ENCODE measurements around the gene POR. TPM values are rescaled to one million over a fixed set of nuclear protein-coding genes. Genes with fewer than 3 reads are reported as not detected.

The POR gene
- total RNA-seq, 1 experiment from 2014 or later, result 151 TPM

DNA sequence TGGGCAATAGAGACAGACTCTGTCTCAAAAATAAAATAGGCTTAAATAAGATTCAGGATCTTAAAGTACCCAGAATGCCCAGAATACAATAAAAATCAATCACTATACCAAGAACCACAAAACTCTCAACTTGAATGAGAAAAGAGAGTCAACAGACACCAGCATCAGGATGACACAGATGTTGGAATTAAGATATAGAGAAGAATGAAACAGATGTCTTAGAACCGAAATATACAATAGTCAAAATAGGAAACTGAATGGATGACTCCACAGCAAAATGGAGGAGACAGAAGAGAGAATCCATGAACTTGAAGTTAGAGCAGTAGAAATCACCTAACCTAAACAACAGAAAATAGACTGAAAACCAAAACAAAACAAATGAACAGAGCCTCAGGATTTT, 29.6 kb downstream of the POR start:
- peaks cover 6% of the 10 kb centered on the region; the same call in 1 of the 2 replicates for H3K36me3 Mint-ChIP-seq
- TF ChIP-seq ZNF138 (CRISPR knock-in tag; conservative IDR thresholded peaks at IDR 0.05) (no peak), ZNF416 (CRISPR knock-in tag; IDR thresholded peaks at IDR 0.05) (no peak), GTF2I (CRISPR knock-in tag; conservative IDR thresholded peaks at IDR 0.05) (no peak)
- ChIA-PET CTCF (no interaction called here), POLR2A (no interaction called here)
- no peaks in the 10 kb centered on the region for H3K27me3 Mint-ChIP-seq (ENCODE audit: low read depth)
- no peaks in the 10 kb centered on the region for H3K4me1 Mint-ChIP-seq
- H3K27ac Mint-ChIP-seq, result peak overlapping the region; percentile 31; the same call in 1 of the 2 replicates
- ATAC-seq, result no peak
- no peak for DNase-seq (ENCODE audit: low spot score)
- H3K9me3 Mint-ChIP-seq, result no peaks in the 10 kb centered on the region
- no peak overlapping the region for H3K4me3 Mint-ChIP-seq

DNA sequence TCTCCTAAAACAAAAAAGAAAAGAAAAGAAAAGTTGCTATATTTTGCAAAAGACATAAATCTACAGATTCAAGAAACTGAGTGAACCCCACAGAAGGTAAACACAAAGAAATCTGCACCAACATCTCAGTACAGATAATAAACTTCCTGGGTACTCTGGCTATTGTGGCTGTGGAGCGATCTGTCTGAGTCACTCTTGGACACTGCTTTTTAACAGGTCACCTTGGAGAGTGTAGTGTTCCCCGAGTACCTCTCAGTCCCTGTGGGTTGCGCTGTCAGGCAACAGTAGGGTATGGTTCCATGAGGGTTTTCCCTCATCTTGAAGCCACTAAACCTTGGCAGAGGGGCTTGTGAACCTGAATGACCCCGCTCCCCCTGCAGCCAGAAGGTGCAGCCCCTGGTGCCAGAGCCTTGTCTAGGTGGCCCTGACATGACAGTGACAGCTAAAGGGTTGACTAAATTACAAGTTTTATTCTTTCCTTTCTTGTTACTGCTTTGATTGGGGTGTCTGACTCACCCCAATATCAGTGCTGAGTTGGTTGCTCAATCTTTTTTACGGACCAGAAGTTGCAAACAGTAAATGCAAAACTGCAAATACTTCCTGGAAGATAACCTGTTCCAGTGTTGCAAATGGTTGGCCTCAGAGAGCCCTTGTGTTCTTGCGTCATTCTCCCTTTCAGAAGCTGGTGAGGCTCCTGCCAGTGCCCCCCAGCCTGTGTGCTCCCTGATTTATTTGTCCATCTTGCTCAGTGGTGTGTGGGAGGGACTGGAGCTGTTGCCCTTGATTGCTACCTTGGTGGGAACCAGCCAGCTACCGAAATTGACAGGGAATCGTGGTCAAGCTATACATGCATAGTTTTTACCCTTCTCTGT, 30.6 kb downstream of the POR start:
- peak; percentile 91 for TF ChIP-seq GABPB1 (CRISPR knock-in tag; IDR thresholded peaks at IDR 0.05)
- TF ChIP-seq, protein P1, sequence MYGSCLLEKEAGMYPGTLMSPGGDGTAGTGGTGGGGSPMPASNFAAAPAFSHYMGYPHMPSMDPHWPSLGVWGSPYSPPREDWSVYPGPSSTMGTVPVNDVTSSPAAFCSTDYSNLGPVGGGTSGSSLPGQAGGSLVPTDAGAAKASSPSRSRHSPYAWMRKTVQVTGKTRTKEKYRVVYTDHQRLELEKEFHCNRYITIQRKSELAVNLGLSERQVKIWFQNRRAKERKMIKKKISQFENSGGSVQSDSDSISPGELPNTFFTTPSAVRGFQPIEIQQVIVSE (CRISPR knock-in tag; IDR thresholded peaks at IDR 0.05; ENCODE audit: borderline replicate concordance), result no peak
- ATAC-seq, result peak; percentile 48; the same call in 1 of the 2 replicates
- ChIA-PET POLR2A (no interaction called here), CTCF (no interaction called here)
- no peak for DNase-seq (ENCODE audit: low spot score)
- Mint-ChIP-seq H3K4me1 (no peaks in the 10 kb centered on the region), H3K4me3 (no peak overlapping the region), H3K27ac (peak overlapping the region; percentile 52; the same call in 1 of the 2 replicates), H3K9me3 (no peaks in the 10 kb centered on the region), H3K36me3 (peaks cover 6% of the 10 kb centered on the region; the same call in 1 of the 2 replicates), H3K27me3 (ENCODE audit: low read depth) (no peaks in the 10 kb centered on the region)

DNA sequence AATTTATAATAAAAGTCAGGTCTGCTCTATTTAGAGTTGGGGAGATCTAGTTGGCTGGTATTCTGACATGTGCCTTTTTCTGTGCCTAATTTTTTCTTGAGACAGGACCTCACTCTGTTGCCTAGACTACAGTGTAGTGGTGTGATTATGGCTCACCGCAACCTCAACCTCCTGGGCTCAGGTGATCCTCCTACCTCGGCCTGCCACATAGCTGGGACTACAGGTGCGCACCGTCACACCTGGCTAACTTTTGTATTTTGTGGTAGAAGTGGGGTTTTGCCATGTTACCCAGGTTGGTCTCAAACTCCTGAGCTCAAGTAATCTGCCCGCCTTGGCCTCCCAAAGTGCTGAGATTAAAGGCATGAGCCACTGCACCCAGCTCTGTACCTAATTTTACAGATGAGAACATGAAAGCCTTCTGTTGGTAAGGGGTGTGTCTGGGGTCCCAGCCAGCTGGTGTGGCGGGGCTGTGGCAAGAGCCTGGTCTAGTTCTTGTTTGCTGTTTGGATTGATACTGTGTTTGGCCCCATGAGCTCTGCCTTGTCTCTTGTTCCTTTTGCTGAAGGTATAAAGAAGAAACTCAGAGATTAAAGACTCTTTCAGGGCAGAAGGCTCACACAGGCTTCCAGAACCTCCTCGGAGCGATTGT, 31.4 kb downstream of the POR start:
- Mint-ChIP-seq H3K27ac (peak overlapping the region; percentile 70), H3K4me1 (no peaks in the 10 kb centered on the region), H3K9me3 (no peaks in the 10 kb centered on the region), H3K4me3 (no peak overlapping the region), H3K27me3 (ENCODE audit: low read depth) (no peaks in the 10 kb centered on the region), H3K36me3 (peaks cover 6% of the 10 kb centered on the region; the same call in 1 of the 2 replicates)
- DNase-seq (ENCODE audit: low spot score) (no peak), ATAC-seq (no peak)
- ChIA-PET POLR2A (no interaction called here), CTCF (no interaction called here)
- TF ChIP-seq ZNF232 (CRISPR knock-in tag; IDR thresholded peaks at IDR 0.05), result no peak
- no peak for TF ChIP-seq SP1 (CRISPR knock-in tag; conservative IDR thresholded peaks at IDR 0.05)
- TF ChIP-seq, protein P2, sequence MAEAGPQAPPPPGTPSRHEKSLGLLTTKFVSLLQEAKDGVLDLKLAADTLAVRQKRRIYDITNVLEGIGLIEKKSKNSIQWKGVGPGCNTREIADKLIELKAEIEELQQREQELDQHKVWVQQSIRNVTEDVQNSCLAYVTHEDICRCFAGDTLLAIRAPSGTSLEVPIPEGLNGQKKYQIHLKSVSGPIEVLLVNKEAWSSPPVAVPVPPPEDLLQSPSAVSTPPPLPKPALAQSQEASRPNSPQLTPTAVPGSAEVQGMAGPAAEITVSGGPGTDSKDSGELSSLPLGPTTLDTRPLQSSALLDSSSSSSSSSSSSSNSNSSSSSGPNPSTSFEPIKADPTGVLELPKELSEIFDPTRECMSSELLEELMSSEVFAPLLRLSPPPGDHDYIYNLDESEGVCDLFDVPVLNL (CRISPR knock-in tag; IDR thresholded peaks at IDR 0.05; ENCODE audit: borderline replicate concordance, low read depth), result no peak
- TF ChIP-seq GRHL2 (CRISPR knock-in tag; IDR thresholded peaks at IDR 0.05; ENCODE audit: insufficient replicate concordance, severe bottlenecking), result no peak
- TF ChIP-seq, protein P3, sequence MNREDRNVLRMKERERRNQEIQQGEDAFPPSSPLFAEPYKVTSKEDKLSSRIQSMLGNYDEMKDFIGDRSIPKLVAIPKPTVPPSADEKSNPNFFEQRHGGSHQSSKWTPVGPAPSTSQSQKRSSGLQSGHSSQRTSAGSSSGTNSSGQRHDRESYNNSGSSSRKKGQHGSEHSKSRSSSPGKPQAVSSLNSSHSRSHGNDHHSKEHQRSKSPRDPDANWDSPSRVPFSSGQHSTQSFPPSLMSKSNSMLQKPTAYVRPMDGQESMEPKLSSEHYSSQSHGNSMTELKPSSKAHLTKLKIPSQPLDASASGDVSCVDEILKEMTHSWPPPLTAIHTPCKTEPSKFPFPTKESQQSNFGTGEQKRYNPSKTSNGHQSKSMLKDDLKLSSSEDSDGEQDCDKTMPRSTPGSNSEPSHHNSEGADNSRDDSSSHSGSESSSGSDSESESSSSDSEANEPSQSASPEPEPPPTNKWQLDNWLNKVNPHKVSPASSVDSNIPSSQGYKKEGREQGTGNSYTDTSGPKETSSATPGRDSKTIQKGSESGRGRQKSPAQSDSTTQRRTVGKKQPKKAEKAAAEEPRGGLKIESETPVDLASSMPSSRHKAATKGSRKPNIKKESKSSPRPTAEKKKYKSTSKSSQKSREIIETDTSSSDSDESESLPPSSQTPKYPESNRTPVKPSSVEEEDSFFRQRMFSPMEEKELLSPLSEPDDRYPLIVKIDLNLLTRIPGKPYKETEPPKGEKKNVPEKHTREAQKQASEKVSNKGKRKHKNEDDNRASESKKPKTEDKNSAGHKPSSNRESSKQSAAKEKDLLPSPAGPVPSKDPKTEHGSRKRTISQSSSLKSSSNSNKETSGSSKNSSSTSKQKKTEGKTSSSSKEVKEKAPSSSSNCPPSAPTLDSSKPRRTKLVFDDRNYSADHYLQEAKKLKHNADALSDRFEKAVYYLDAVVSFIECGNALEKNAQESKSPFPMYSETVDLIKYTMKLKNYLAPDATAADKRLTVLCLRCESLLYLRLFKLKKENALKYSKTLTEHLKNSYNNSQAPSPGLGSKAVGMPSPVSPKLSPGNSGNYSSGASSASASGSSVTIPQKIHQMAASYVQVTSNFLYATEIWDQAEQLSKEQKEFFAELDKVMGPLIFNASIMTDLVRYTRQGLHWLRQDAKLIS (CRISPR knock-in tag; IDR thresholded peaks at IDR 0.05; ENCODE audit: borderline replicate concordance), result no peak
- no peak for TF ChIP-seq TCF7 (CRISPR knock-in tag; IDR thresholded peaks at IDR 0.05; ENCODE audit: low read depth)
- no peak for TF ChIP-seq TEAD1 (CRISPR knock-in tag; IDR thresholded peaks at IDR 0.05)
- TF ChIP-seq ESRRA (CRISPR knock-in tag; IDR thresholded peaks at IDR 0.05; ENCODE audit: borderline replicate concordance), result no peak

Data from WTC11 (cell line).